GM12801 (cell line): ENCODE data around the gene PIWIL4.

Experiments used
- CTCF ChIP-seq: IDR thresholded peaks from one replicate; pipeline ENCODE4 v1.5.1; 2011; ENCODE audit warnings: control low read depth; ENCODE audit not compliant: insufficient read length; ENCODE audit errors: extremely low read depth

PIWIL4 gene

GRCh38 chr11:94603587-94603986 lies 36.4 kb downstream of the PIWIL4 start:
- TF ChIP-seq CTCF = no peak

- TF ChIP-seq CTCF = no peak
Measured at GRCh38 chr11:94604482-94604881, 37.3 kb downstream of the PIWIL4 start.

- TF ChIP-seq CTCF = no peak
Measured at GRCh38 chr11:94613120-94613519, 46.0 kb downstream of the PIWIL4 start.

- TF ChIP-seq CTCF = no peak
Measured at GRCh38 chr11:94623120-94623735, 56.1 kb downstream of the PIWIL4 start.

- TF ChIP-seq CTCF = no peak
Measured at GRCh38 chr11:94629741-94630140, 62.6 kb downstream of the PIWIL4 start.

- no peak for TF ChIP-seq CTCF
Measured at GRCh38 chr11:94630221-94630620, 63.1 kb downstream of the PIWIL4 start.

- no peak for TF ChIP-seq CTCF
Measured at GRCh38 chr11:94632356-94632755, 65.2 kb downstream of the PIWIL4 start.
